NCI-H82 treated with DMSO at 0.1 percent for 48 hours (cell line): ENCODE results near the gene NLRP12.
"Not testable (repeated sequence)": the region's sequence is repeated elsewhere in the genome, so short reads cannot be mapped to it uniquely, and the experiment has no call there.

Experiments
- DNase-seq: peaks from one replicate; lab custom pipeline; 2025; ENCODE audit not compliant: unreplicated experiment; lab: John Stamatoyannopoulos, UW

NLRP12 gene

DNA sequence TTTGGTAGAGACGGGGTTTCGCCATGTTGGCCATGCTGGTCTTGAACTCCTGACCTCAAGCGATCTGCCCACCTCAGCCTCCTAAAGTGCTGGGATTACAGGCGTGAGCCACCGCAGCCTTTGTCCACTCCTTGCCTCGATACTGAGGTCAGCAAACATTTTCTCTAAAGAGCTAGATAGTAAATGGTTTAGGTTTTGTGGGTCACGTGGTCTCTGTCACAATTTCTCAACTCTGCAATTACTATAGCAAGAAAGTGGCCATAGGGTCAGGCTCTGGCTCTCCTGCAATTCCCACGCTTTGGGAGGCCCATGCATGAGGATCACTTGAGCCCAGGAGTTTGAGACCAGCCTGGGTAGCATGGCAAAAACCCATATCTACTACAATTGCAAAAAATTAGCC is 42.8 kb downstream of the NLRP12 start:
- DNase-seq, result not testable (repeated sequence)

DNA sequence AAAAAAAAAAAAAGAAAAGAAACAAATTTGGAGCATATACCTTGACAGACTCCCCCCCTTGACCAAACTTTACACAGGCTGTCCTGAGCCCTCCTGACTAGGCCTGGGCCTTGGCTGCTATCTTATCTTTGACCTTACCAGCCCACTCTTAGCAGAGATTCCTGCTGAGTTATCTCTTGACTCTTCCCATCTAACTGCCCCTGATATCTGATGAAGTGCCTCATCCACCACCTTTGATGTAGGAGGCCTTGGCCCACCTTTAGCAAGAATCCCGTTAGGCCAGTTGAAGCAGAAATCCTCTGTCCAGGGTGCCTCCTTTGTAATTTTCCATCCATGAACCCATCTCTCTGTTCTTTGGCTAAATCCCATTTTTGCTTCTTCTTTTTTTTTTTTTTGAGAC is 43.6 kb downstream of the NLRP12 start:
- no peak for DNase-seq

DNA sequence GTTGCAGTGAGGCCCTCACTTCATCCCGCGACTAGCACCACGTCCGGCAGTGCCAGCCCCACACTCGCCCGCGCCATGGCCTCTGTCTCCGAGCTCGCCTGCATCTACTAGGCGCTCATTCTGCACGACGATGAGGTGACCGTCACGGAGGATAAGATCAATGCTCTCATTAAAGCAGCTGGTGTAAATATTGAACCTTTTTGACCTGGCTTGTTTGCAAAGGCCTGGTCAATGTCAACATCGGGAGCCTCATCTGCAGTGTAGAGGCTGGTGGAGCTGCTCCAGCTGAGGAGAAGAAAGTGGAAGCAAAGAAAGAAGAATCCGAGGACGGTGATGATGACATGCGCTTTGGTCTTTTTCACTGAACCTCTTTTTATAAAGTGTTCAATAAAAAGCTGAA is 48.6 kb downstream of the NLRP12 start:
- no peak for DNase-seq

DNA sequence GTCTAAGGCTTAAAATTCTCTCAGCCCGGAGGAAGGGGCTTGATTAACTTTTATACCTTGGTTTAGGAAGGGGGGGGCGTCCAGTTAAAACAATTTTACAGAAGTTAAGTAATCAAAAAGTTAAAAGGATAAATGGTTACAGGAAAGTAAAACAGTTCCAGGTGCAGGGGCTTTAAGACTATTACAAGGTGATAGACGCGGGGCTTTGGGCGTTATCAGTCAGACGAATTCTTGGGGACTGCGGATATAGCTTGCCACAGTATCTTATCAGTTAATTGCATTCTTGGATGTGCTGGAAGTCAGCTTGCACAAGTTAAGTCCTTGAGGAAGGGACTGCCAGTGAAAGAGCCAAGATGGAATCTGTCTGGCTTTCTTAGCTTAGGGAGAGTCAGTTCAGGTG is 49.6 kb downstream of the NLRP12 start:
- DNase-seq, result not testable (repeated sequence)

DNA sequence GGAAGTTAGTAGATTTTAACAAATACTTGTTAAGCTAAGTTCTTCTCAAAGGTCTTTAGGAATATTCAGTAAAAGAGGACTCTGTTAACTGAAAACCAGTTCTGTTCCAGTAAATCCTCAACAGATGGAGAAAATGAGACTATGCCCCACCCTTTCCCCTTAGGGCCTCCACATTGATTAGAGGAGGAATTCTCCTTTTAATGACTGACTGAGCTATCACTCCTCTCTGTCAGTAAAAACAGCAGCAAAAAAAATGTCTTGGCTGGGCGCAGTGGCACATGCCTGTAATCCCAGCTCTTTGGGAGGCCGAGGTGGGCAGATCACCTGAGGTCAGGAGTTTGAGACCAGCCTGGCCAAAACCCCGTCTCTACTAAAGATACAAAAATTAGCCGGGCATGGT is 50.1 kb downstream of the NLRP12 start:
- no peak for DNase-seq

DNA sequence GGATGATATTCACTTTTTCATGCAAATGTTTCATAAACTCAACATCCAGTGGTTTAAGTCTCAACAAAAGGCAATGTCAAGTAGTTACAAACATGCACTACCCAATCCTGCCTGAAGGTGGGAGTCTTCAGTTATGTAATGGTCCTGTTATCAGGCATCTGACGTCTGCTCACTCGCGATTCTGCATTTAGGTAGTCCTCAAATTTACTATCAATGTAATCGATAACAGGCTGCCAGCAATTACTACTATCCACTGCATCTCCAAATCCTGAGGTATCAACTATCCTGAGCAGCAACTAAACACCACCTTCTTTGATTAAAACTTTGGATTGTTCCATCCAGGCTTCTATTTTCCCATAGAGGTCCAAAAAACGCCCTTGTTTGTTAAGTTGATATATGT is 51.2 kb downstream of the NLRP12 start:
- no peak for DNase-seq

DNA sequence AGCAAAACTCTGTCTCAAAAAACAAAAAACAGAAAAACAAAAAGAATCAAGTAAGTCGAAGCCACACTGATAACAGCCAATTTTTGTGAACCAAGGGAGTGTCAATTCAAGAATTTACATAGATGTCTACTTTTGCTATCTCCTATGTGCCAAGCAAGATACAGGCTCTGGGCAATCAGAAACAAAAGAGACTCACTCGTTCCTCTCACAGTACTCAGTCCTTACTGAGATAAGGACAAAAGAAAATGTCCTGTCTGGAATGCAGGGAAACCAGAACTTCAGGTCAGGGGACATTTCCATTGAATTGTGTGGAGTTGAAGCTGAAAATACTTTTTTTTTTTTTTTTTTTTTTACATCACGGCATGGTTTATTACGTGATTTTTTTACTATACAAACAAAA is 53.0 kb downstream of the NLRP12 start:
- no peak for DNase-seq

DNA sequence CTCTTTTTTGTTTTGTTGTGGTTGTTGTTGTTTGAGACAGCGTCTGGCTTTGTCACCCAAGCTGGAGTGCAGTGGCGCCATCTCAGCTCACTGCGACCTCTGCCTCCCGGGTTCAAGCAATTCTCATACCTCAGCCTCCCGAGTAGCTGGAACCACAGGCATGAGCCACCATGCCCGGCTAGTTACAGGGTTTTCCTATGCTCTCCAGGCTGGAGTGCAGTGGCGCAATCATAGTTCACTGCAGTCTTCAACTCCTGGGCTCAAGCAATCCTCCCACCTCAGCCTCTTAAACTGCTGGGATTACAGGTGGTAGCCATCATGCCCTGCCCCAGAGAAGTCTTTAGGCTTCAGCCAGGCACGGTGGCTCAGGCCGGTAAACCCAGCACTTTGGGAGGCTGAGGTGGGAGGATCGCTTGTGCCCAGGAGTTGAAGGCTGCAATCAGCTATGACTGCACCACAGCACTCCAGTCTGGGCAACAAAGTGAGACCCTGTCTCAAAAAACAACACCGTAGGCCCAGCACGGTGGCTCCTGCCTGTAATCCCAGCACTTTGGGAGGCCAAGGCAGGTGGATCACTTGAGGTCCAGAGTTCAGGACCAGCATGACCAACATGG is 54.3 kb downstream of the NLRP12 start:
- not testable (repeated sequence) for DNase-seq

DNA sequence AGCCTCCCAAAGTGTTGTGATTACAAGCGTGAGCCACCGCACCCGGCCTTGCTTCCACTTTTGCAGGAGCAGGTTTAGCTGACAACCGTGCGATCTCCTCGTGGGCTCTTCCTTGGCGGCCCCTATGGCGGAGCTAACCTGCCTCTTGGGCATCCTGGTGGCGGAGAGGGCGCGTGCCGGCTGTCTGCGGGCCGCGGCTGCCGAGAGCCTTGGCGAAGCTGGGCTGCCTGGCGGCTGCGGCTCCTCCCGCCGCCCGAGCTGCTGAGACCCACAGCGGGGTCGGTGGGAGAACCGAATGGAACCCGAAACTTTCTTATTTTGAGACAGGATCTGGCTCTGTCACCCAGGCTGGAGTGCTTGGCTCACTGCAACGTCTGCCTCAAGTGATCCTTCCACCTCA is 55.7 kb downstream of the NLRP12 start:
- no peak for DNase-seq

DNA sequence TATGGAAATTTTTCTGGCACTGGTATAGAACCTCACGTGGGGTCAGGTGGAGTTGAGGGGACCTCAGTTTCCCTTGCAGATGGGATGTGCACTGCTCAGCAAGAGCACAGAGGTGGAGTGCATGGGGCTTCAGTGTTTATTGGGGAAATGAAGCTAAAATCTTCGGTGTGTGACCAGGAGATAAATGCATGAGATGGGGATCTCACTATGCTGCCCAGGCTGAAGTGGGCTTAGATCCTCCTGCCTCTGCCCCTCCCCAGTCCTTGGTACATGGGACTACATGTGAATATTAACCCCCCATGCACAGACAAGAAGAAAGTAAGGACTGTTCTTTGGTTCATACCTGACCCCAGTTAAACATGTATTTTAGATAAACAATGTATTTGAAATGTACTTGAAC is 65.1 kb downstream of the NLRP12 start:
- not testable (repeated sequence) for DNase-seq
